Spleen (tissue), 7 donors: ENCODE measurements around the gene MYDGF.

Source experiments
- POLR2A ChIP-seq, 3 donors: fragments of 450-650 bp; IDR thresholded peaks; one replicate each; pipeline ENCODE4 v1.5.1; 2017; ENCODE audit warnings: antibody characterized with exemption in 3 of 3, mild to moderate bottlenecking in 1 of 3
- POLR2AphosphoS5 ChIP-seq, 3 donors: sonication (generic); formaldehyde crosslinking; IDR thresholded peaks; one replicate each; pipeline ENCODE4 v1.5.1; 2017; ENCODE audit warnings: antibody characterized with exemption in 3 of 3
- TF ChIP-seq, protein P1 (sequence below), 11 experiments: fragments of 200-600 bp in 7 of 11; fragments of 450-650 bp in 4 of 11; sonication (generic) in 4 of 11; IDR thresholded peaks in 8 of 11; conservative IDR thresholded peaks in 3 of 11; 1 replicate in 7 of 11; 2 replicates in 4 of 11; pipeline versions ENCODE4 v1.4.0 to v1.8.0; 2016 to 2021; ENCODE audit warnings: antibody characterized with exemption in 11 of 11, inconsistent platforms in 4 of 11, mild to moderate bottlenecking in 1 of 11
- donor health status: DM: no; HTN: no; CAD: no; lungs with moderate emphysema.
- donor health status: DM: no; HTN: no; CAD: no.
- donor health status: DM: no; HTN: no; CAD: no.

DNA sequence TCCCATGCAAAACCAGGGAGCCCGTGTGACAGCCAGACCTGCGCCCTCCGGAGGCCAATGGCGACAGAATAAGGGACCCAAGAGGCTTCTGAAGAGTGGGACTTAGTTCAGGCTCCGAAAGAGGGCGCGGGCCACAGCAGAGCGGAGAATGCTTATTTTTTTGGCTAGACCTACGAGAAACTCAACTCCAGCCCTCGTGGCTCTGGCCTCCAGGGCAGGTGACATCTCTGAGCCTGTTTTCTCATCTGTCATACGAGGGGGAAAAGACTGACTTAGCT is 30.5 kb upstream of the MYDGF start:
- TF ChIP-seq, protein P1, sequence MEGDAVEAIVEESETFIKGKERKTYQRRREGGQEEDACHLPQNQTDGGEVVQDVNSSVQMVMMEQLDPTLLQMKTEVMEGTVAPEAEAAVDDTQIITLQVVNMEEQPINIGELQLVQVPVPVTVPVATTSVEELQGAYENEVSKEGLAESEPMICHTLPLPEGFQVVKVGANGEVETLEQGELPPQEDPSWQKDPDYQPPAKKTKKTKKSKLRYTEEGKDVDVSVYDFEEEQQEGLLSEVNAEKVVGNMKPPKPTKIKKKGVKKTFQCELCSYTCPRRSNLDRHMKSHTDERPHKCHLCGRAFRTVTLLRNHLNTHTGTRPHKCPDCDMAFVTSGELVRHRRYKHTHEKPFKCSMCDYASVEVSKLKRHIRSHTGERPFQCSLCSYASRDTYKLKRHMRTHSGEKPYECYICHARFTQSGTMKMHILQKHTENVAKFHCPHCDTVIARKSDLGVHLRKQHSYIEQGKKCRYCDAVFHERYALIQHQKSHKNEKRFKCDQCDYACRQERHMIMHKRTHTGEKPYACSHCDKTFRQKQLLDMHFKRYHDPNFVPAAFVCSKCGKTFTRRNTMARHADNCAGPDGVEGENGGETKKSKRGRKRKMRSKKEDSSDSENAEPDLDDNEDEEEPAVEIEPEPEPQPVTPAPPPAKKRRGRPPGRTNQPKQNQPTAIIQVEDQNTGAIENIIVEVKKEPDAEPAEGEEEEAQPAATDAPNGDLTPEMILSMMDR (IDR thresholded peaks at IDR 0.05 in 8 of 11, conservative IDR thresholded peaks at IDR 0.05 in 3 of 11) = no peak
- TF ChIP-seq POLR2A (IDR thresholded peaks at IDR 0.05) = no peak
- TF ChIP-seq POLR2AphosphoS5 (IDR thresholded peaks at IDR 0.05) = no peak
